Measurements from ENCODE around the gene SERPINA4. TPM values are rescaled to one million over a fixed set of nuclear protein-coding genes. Genes with fewer than 3 reads are reported as not detected.
A peak's percentile ranks its signal among the peaks of the same experiment; 100 is the strongest.

Gene SERPINA4
- total and polyA plus RNA-seq, 2 of the 13 experiments (the other 11 are each of a cell fraction or from before 2014, with no cell fraction given), result 39.1 to 57.8 TPM

DNA sequence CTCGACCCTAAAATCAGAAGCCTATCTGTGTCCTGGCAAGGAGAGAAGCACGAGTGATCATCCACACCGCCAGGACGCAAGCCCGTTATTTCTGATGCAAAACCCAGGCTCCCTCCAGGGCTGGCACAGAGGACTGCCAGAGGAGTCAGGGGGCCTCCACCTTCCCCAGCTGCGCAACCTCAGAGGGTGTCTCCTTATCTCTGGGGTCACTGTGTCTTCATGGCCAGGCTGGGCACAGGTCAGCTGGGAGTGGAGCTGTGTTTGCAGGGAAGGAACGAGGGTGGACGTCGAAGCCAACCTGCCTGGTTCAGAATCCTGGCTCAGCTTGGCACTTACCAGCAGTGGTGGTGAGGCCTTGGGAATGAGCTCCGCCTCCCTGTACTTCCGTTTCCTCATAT is 38.9 kb downstream of the SERPINA4 start (continued):
- TF ChIP-seq ZNF343 (CRISPR knock-in tag; IDR thresholded peaks at IDR 0.05) (0 out of 2 replicates have a peak, but pooled peaks have one; percentile 2), ZNF614 (CRISPR knock-in tag; IDR thresholded peaks at IDR 0.05; ENCODE audit: borderline replicate concordance) (no peak), ZNF263 (CRISPR knock-in tag; IDR thresholded peaks at IDR 0.05) (no peak), RARA (CRISPR knock-in tag; IDR thresholded peaks at IDR 0.05) (no peak), ZNF224 (CRISPR knock-in tag; IDR thresholded peaks at IDR 0.05) (0 out of 2 replicates have a peak, but pooled peaks have one; percentile 13), CC2D1A (CRISPR knock-in tag; IDR thresholded peaks at IDR 0.05) (no peak), ZNF160 (CRISPR knock-in tag; IDR thresholded peaks at IDR 0.05) (no peak), ZNF567 (CRISPR knock-in tag; IDR thresholded peaks at IDR 0.05; ENCODE audit: borderline replicate concordance) (0 out of 2 replicates have a peak, but pooled peaks have one; percentile 49), REL (CRISPR knock-in tag; conservative IDR thresholded peaks at IDR 0.05) (no peak), LRRFIP1 (CRISPR knock-in tag; conservative IDR thresholded peaks at IDR 0.05) (no peak), ZMYM2 (CRISPR knock-in tag; IDR thresholded peaks at IDR 0.05) (peak; percentile 36; the same call in 1 of the 2 replicates), NFE2L1 (CRISPR knock-in tag; IDR thresholded peaks at IDR 0.05; ENCODE audit: borderline replicate concordance) (no peak), ZNF629 (CRISPR knock-in tag; conservative IDR thresholded peaks at IDR 0.05) (no peak), ZFP90 (CRISPR knock-in tag; IDR thresholded peaks at IDR 0.05; ENCODE audit: borderline replicate concordance) (0 out of 2 replicates have a peak, but pooled peaks have one; percentile 44), TBX3 (IDR thresholded peaks at IDR 0.05; ENCODE audit: borderline replicate concordance) (no peak), ZNF605 (CRISPR knock-in tag; IDR thresholded peaks at IDR 0.05) (peak; percentile 83), ZIK1 (CRISPR knock-in tag; IDR thresholded peaks at IDR 0.05; ENCODE audit: borderline replicate concordance, low read depth) (no peak), ZNF572 (CRISPR knock-in tag; IDR thresholded peaks at IDR 0.05) (no peak), ZNF30 (CRISPR knock-in tag; IDR thresholded peaks at IDR 0.05) (no peak), HNRNPK (IDR thresholded peaks at IDR 0.05; ENCODE audit: low read depth, low read length, poor library complexity, severe bottlenecking) (no peak), ZSCAN30 (CRISPR knock-in tag; IDR thresholded peaks at IDR 0.05) (no peak), MAX (IDR thresholded peaks at IDR 0.05) (no peak), ZNF784 (CRISPR knock-in tag; IDR thresholded peaks at IDR 0.05; ENCODE audit: borderline replicate concordance) (no peak), ONECUT2 (CRISPR knock-in tag; IDR thresholded peaks at IDR 0.05) (no peak), HOXA9 (CRISPR knock-in tag; IDR thresholded peaks at IDR 0.05; ENCODE audit: borderline replicate concordance) (no peak)
- TF ChIP-seq, protein P1, sequence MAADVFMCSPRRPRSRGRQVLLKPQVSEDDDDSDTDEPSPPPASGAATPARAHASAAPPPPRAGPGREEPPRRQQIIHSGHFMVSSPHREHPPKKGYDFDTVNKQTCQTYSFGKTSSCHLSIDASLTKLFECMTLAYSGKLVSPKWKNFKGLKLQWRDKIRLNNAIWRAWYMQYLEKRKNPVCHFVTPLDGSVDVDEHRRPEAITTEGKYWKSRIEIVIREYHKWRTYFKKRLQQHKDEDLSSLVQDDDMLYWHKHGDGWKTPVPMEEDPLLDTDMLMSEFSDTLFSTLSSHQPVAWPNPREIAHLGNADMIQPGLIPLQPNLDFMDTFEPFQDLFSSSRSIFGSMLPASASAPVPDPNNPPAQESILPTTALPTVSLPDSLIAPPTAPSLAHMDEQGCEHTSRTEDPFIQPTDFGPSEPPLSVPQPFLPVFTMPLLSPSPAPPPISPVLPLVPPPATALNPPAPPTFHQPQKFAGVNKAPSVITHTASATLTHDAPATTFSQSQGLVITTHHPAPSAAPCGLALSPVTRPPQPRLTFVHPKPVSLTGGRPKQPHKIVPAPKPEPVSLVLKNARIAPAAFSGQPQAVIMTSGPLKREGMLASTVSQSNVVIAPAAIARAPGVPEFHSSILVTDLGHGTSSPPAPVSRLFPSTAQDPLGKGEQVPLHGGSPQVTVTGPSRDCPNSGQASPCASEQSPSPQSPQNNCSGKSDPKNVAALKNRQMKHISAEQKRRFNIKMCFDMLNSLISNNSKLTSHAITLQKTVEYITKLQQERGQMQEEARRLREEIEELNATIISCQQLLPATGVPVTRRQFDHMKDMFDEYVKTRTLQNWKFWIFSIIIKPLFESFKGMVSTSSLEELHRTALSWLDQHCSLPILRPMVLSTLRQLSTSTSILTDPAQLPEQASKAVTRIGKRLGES (CRISPR knock-in tag; IDR thresholded peaks at IDR 0.05; ENCODE audit: borderline replicate concordance), result no peak

Data from HepG2 (cell line).